GM12878 (cell line): ENCODE results near the gene FXYD1. TPM values are rescaled to one million over a fixed set of nuclear protein-coding genes. Genes with fewer than 3 reads are reported as not detected.

Experiments
- ATAC-seq: fragments of 200-7000 bp; cut with Tn5 transposase; 3 replicates; pipeline ENCODE4 v1.9.1; 2020; ENCODE audit warnings: mild to moderate bottlenecking, moderate library complexity
- BruUV-seq: library from RNA; stranded (reverse); fragments of 400-500 nt; replicated peaks from 2 replicates; lab custom pipeline; 2021; lab: Mats Ljungman, UMichigan
- CTCF ChIA-PET: fragments of 300-600 bp; sonication (Branson Sonifier 250); formaldehyde crosslinking; extraction: SDS; loops from one replicate; lab custom pipeline; 2021; ENCODE audit warnings: inconsistent platforms; lab: Yijun Ruan, JAX
- POLR2A ChIA-PET: fragments of 350-600 bp; formaldehyde crosslinking; extraction: SDS; loops from one replicate; lab custom pipeline; 2021; ENCODE audit warnings: inconsistent platforms; lab: Charles Lee
- RAD21 ChIA-PET: fragments of 300-600 bp; sonication (Branson Sonifier 250); formaldehyde crosslinking; loops from one replicate; lab custom pipeline; 2023; ENCODE audit warnings: antibody characterized with exemption; ENCODE audit not compliant: unreplicated experiment; lab: Charles Lee
- SMC1A ChIA-PET: fragments of 300-600 bp; sonication (Branson Sonifier 250); formaldehyde crosslinking; loops from one replicate; lab custom pipeline; 2023; ENCODE audit not compliant: unreplicated experiment, uncharacterized antibody; lab: Charles Lee
- DNase-seq: peaks from one replicate; pipeline ENCODE4 v3.0.0-alpha.2; 2011; ENCODE audit warnings: low read depth, low spot score
- FAIRE-seq: peaks from 3 replicates; lab custom pipeline; 2011; peaks lifted over from hg19 to GRCh38; lab: Jason Lieb, UNC
- H2AFZ ChIP-seq: 2 replicates; pipeline ENCODE4 v1.6.0; 2011; ENCODE audit warnings: low read depth, low read length, control low read depth; ENCODE audit not compliant: control insufficient read depth
- H3K27ac ChIP-seq: 2 replicates; pipeline ENCODE4 v1.5.1; 2011; ENCODE audit warnings: control low read depth; ENCODE audit not compliant: control insufficient read depth, insufficient read depth
- H3K27me3 ChIP-seq, 2 experiments: replicated peaks in 1 of 2; 2 replicates each; pipeline versions ENCODE4 v1.6.0 to v1.6.1; 2011; ENCODE audit warnings: low read length in 1 of 2; ENCODE audit not compliant: control insufficient read depth in 2 of 2, insufficient read depth in 2 of 2
- H3K36me3 ChIP-seq, 2 experiments: 2 replicates each; pipeline ENCODE4 v1.5.1; 2011; ENCODE audit warnings: low read length in 1 of 2; ENCODE audit not compliant: control insufficient read depth in 2 of 2, insufficient read depth in 2 of 2
- H3K4me1 ChIP-seq: 2 replicates; pipeline ENCODE4 v1.6.1; 2011; ENCODE audit warnings: mild to moderate bottlenecking, low read length, moderate library complexity, mixed read lengths; ENCODE audit not compliant: control insufficient read depth, insufficient read depth
- H3K4me2 ChIP-seq: 2 replicates; pipeline ENCODE4 v1.6.0; 2011; ENCODE audit warnings: control low read depth; ENCODE audit not compliant: control insufficient read depth, insufficient read depth
- H3K4me3 ChIP-seq: fragments of 200-600 bp; sonication (generic); 2 replicates; pipeline ENCODE4 v1.5.1; 2016
- H3K79me2 ChIP-seq: 2 replicates; pipeline ENCODE4 v1.6.0; 2011; ENCODE audit warnings: low read length; ENCODE audit not compliant: control insufficient read depth, insufficient read depth
- H3K9ac ChIP-seq: 2 replicates; pipeline ENCODE4 v1.8.0; 2011; ENCODE audit warnings: low read length, control low read depth, mixed read lengths; ENCODE audit not compliant: control insufficient read depth, insufficient read depth
- H3K9me3 ChIP-seq: replicated peaks from 3 replicates; pipeline ENCODE4 v1.5.1; 2011; ENCODE audit warnings: mild to moderate bottlenecking, low read length; ENCODE audit not compliant: control insufficient read depth, insufficient read depth
- H4K20me1 ChIP-seq: 2 replicates; pipeline ENCODE4 v1.6.0; 2011; ENCODE audit not compliant: control insufficient read depth, insufficient read depth
- EGR1 ChIP-seq, 2 experiments: IDR thresholded peaks; 1 replicate in 1 of 2; 2 replicates in 1 of 2; pipeline ENCODE4 v1.6.1; 2011 to 2012; ENCODE audit warnings: low read depth in 2 of 2, low read length in 2 of 2, borderline replicate concordance in 1 of 2, mild to moderate bottlenecking in 1 of 2, moderate library complexity in 1 of 2
- EP300 ChIP-seq, 2 experiments: fragments of 150-350 bp in 1 of 2; IDR thresholded peaks; 2 replicates each; pipeline ENCODE4 v1.6.1; 2011 to 2012; ENCODE audit warnings: low read depth in 2 of 2, low read length in 2 of 2, borderline replicate concordance in 1 of 2, improper control_type of control experiment in 1 of 2, inconsistent platforms in 1 of 2; ENCODE audit not compliant: control insufficient read depth in 1 of 2
- NBN ChIP-seq: fragments of 450-650 bp; IDR thresholded peaks from 2 replicates; pipeline ENCODE4 v1.6.1; 2016
- RAD21 ChIP-seq: IDR thresholded peaks from 2 replicates; pipeline ENCODE4 v1.6.1; 2011; ENCODE audit warnings: mild to moderate bottlenecking, low read depth, low read length, moderate library complexity; ENCODE audit not compliant: insufficient read depth
- RB1 ChIP-seq: fragments of 450-650 bp; formaldehyde crosslinking; IDR thresholded peaks from 2 replicates; pipeline ENCODE4 v1.6.1; 2017; ENCODE audit warnings: mild to moderate bottlenecking, borderline replicate concordance
- WGBS: methylation state at CpG from one replicate; pipeline ENCODE4 v1.1.6; 2016; ENCODE audit warnings: low lambda C conversion rate; ENCODE audit not compliant: insufficient replicate concordance, insufficient coverage; ENCODE audit errors: missing lambda C conversion rate; 5-methylcytosine and 5-hydroxymethylcytosine counted together
- in situ Hi-C: fragments of 300-500 bp; cut with MboI; formaldehyde crosslinking; loops from 9 replicates; pipeline ENCODE4 v1.14.3; 2018; ENCODE audit warnings: mixed read lengths
- intact Hi-C: fragments of 100-400 bp; cut with micrococcal nuclease; formaldehyde crosslinking; loops from one replicate; pipeline ENCODE4 v1.14.2; 2022; ENCODE audit not compliant: unreplicated experiment
- polyA plus RNA-seq, 11 experiments: library from polyadenylated mRNA; depleted of rRNA in 4 of 11; unstranded in 6 of 11; stranded (reverse) in 5 of 11; fragments of >200 nt; fragmentation: Nextera tagmentation in 4 of 11; fragmentation: Illumina TruSeq in 1 of 11; extraction: Ambion mirVana in 4 of 11; extraction: Trizol in 1 of 11; gene quantifications; 1 replicate in 1 of 11; 2 replicates in 10 of 11; pipeline versions ENCODE4 v1.2.1 to v1.2.3, GENCODE V29; 2011 to 2016; ENCODE audit warnings: inconsistent platforms in 2 of 11, missing spikeins in 2 of 11, low read depth in 1 of 11
- total RNA-seq, 4 experiments: library from RNA; depleted of rRNA in 3 of 4; stranded (reverse); fragments of >200 nt in 3 of 4; fragmentation: Illumina TruSeq in 1 of 4; extraction: Trizol in 1 of 4; gene quantifications; 2 replicates each; pipeline versions ENCODE4 v1.2.1 to v1.2.3, GENCODE V29; 2013 to 2021
- TF ChIP-seq, protein P1 (sequence below): fragments of 450-650 bp; IDR thresholded peaks from 2 replicates; pipeline ENCODE4 v1.6.1; 2017; ENCODE audit warnings: mild to moderate bottlenecking, moderate library complexity
- TF ChIP-seq, protein P2 (sequence below): fragments of 450-650 bp; IDR thresholded peaks from 2 replicates; pipeline ENCODE4 v1.6.1; 2017; ENCODE audit warnings: low read depth, mild to moderate bottlenecking, moderate library complexity
- TF ChIP-seq, protein P3 (sequence below): fragments of 150-350 bp; IDR thresholded peaks from 2 replicates; pipeline ENCODE4 v1.6.1; 2016; ENCODE audit warnings: low read depth, low read length
- TF ChIP-seq, protein P4 (sequence below), 3 experiments: IDR thresholded peaks in 2 of 3; conservative IDR thresholded peaks in 1 of 3; 2 replicates each; pipeline ENCODE4 v1.5.1; 2011; ENCODE audit warnings: low read depth in 3 of 3, low read length in 3 of 3, mild to moderate bottlenecking in 3 of 3, control low read depth in 2 of 3, moderate library complexity in 2 of 3, inconsistent platforms in 1 of 3, mixed read lengths in 1 of 3; ENCODE audit not compliant: control insufficient read depth in 2 of 3, insufficient read depth in 1 of 3; ENCODE audit errors: extremely low read depth in 1 of 3

Gene FXYD1
- total and polyA plus RNA-seq, 10 of the 15 experiments (the other 5 are each of a cell fraction or from before 2014, with no cell fraction given) = 0.34 to 1.2 (median 0.49) TPM; not detected in 4

DNA sequence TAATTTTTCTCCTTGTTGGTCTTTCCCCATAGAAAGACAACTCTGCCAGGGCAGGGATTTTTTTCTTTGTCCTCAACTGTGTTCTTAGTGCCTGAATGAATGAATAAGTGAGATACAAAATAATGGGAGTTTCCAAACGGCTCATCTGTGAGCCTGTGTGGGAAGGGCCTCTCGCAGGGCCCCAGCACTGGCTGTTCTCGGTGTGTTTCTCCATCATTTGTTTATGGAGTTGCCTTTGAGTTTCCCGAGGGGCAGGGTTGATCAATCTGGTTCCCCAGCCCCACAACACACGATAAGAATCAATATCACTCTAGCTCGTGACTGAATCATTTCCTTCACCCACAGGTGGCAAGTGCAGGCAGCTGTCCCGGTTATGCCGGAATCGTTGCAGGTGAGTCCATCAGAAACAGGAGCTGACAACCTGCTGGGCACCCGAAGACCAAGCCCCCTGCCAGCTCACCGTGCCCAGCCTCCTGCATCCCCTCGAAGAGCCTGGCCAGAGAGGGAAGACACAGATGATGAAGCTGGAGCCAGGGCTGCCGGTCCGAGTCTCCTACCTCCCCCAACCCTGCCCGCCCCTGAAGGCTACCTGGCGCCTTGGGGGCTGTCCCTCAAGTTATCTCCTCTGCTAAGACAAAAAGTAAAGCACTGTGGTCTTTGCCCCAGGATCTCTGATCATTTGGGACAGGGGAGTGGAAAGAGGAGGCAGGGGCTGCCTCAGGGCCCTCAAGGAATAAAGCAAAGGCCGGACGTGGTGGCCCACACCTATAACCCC is 30.8 kb downstream of the FXYD1 start:
- H3K4me2 ChIP-seq = no peak overlapping the region
- ATAC-seq = no peak
- H3K27me3 ChIP-seq = no peaks in the 10 kb centered on the region
- intact Hi-C loops = no loop called here
- H3K79me2 ChIP-seq = no peaks in the 10 kb centered on the region
- POLR2A ChIA-PET = no interaction called here
- CTCF ChIA-PET = interaction anchor here (0.8 kb wide), 1 partner anchor 27 kb away, joined by 3 read pairs; no protein-coding TSS in a partner anchor
- H4K20me1 ChIP-seq = no peaks in the 10 kb centered on the region
- FAIRE-seq = no peak
- H3K4me3 ChIP-seq = no peak overlapping the region
- no peak for DNase-seq
- SMC1A ChIA-PET = no interaction called here
- peaks cover 24% of the 10 kb centered on the region for H3K9me3 ChIP-seq
- no peak overlapping the region for H3K27ac ChIP-seq
- BruUV-seq = no TSS peak
- H3K9ac ChIP-seq = no peak overlapping the region
- WGBS = 68% methylated on average over 18 of the region's 18 CpGs
- peaks cover 17 to 23% of the 10 kb centered on the region in 2 experiments for H3K36me3 ChIP-seq
- in situ Hi-C loops = no loop called here
- RAD21 ChIA-PET = no interaction called here
- peaks cover 11% of the 10 kb centered on the region; the same call in 1 of the 2 replicates for H3K4me1 ChIP-seq
- no peak overlapping the region for H2AFZ ChIP-seq
- TF ChIP-seq, protein P1, sequence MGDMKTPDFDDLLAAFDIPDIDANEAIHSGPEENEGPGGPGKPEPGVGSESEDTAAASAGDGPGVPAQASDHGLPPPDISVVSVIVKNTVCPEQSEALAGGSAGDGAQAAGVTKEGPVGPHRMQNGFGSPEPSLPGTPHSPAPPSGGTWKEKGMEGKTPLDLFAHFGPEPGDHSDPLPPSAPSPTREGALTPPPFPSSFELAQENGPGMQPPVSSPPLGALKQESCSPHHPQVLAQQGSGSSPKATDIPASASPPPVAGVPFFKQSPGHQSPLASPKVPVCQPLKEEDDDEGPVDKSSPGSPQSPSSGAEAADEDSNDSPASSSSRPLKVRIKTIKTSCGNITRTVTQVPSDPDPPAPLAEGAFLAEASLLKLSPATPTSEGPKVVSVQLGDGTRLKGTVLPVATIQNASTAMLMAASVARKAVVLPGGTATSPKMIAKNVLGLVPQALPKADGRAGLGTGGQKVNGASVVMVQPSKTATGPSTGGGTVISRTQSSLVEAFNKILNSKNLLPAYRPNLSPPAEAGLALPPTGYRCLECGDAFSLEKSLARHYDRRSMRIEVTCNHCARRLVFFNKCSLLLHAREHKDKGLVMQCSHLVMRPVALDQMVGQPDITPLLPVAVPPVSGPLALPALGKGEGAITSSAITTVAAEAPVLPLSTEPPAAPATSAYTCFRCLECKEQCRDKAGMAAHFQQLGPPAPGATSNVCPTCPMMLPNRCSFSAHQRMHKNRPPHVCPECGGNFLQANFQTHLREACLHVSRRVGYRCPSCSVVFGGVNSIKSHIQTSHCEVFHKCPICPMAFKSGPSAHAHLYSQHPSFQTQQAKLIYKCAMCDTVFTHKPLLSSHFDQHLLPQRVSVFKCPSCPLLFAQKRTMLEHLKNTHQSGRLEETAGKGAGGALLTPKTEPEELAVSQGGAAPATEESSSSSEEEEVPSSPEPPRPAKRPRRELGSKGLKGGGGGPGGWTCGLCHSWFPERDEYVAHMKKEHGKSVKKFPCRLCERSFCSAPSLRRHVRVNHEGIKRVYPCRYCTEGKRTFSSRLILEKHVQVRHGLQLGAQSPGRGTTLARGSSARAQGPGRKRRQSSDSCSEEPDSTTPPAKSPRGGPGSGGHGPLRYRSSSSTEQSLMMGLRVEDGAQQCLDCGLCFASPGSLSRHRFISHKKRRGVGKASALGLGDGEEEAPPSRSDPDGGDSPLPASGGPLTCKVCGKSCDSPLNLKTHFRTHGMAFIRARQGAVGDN = no peak
- TF ChIP-seq NBN (no peak), EGR1 (IDR thresholded peaks at IDR 0.05; ENCODE audit: borderline replicate concordance in 1 of 2, low read depth in 2 of 2, low read length in 2 of 2) (no peak), EP300 (IDR thresholded peaks at IDR 0.05; ENCODE audit: borderline replicate concordance in 1 of 2, control insufficient read depth in 1 of 2, low read depth in 2 of 2, low read length in 2 of 2) (no peak), RAD21 (no peak), RB1 (no peak)
- TF ChIP-seq, protein P2, sequence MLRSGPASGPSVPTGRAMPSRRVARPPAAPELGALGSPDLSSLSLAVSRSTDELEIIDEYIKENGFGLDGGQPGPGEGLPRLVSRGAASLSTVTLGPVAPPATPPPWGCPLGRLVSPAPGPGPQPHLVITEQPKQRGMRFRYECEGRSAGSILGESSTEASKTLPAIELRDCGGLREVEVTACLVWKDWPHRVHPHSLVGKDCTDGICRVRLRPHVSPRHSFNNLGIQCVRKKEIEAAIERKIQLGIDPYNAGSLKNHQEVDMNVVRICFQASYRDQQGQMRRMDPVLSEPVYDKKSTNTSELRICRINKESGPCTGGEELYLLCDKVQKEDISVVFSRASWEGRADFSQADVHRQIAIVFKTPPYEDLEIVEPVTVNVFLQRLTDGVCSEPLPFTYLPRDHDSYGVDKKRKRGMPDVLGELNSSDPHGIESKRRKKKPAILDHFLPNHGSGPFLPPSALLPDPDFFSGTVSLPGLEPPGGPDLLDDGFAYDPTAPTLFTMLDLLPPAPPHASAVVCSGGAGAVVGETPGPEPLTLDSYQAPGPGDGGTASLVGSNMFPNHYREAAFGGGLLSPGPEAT = no peak
- TF ChIP-seq, protein P3, sequence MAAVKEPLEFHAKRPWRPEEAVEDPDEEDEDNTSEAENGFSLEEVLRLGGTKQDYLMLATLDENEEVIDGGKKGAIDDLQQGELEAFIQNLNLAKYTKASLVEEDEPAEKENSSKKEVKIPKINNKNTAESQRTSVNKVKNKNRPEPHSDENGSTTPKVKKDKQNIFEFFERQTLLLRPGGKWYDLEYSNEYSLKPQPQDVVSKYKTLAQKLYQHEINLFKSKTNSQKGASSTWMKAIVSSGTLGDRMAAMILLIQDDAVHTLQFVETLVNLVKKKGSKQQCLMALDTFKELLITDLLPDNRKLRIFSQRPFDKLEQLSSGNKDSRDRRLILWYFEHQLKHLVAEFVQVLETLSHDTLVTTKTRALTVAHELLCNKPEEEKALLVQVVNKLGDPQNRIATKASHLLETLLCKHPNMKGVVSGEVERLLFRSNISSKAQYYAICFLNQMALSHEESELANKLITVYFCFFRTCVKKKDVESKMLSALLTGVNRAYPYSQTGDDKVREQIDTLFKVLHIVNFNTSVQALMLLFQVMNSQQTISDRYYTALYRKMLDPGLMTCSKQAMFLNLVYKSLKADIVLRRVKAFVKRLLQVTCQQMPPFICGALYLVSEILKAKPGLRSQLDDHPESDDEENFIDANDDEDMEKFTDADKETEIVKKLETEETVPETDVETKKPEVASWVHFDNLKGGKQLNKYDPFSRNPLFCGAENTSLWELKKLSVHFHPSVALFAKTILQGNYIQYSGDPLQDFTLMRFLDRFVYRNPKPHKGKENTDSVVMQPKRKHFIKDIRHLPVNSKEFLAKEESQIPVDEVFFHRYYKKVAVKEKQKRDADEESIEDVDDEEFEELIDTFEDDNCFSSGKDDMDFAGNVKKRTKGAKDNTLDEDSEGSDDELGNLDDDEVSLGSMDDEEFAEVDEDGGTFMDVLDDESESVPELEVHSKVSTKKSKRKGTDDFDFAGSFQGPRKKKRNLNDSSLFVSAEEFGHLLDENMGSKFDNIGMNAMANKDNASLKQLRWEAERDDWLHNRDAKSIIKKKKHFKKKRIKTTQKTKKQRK = no peak
- TF ChIP-seq, protein P4, sequence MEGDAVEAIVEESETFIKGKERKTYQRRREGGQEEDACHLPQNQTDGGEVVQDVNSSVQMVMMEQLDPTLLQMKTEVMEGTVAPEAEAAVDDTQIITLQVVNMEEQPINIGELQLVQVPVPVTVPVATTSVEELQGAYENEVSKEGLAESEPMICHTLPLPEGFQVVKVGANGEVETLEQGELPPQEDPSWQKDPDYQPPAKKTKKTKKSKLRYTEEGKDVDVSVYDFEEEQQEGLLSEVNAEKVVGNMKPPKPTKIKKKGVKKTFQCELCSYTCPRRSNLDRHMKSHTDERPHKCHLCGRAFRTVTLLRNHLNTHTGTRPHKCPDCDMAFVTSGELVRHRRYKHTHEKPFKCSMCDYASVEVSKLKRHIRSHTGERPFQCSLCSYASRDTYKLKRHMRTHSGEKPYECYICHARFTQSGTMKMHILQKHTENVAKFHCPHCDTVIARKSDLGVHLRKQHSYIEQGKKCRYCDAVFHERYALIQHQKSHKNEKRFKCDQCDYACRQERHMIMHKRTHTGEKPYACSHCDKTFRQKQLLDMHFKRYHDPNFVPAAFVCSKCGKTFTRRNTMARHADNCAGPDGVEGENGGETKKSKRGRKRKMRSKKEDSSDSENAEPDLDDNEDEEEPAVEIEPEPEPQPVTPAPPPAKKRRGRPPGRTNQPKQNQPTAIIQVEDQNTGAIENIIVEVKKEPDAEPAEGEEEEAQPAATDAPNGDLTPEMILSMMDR (IDR thresholded peaks at IDR 0.05 in 2 of 3, conservative IDR thresholded peaks at IDR 0.05 in 1 of 3; ENCODE audit: control insufficient read depth in 2 of 3, extremely low read depth in 1 of 3, insufficient read depth in 1 of 3, low read depth in 3 of 3, low read length in 3 of 3) = no peak
